NCI-H2107 treated with DMSO at 0.1 percent for 48 hours (cell line): ENCODE data around the gene HTT.
"Not testable (repeated sequence)": the region's sequence is repeated elsewhere in the genome, so short reads cannot be mapped to it uniquely, and the experiment has no call there.

Experiments used
- DNase-seq: peaks from one replicate; lab custom pipeline; 2025; ENCODE audit not compliant: unreplicated experiment; lab: John Stamatoyannopoulos, UW

HTT gene

GRCh38 chr4:3118312-3118711, 43.8 kb downstream of the HTT start:
- DNase-seq: no peak

GRCh38 chr4:3119464-3119863, 45.0 kb downstream of the HTT start:
- no peak for DNase-seq

- DNase-seq: no peak
Observed at GRCh38 chr4:3121110-3121509, 46.6 kb downstream of the HTT start.

GRCh38 chr4:3121596-3121995, 47.1 kb downstream of the HTT start:
- DNase-seq: no peak

GRCh38 chr4:3122081-3122563, 47.6 kb downstream of the HTT start:
- DNase-seq: no peak

- no peak for DNase-seq
Observed at GRCh38 chr4:3123181-3123671, 48.7 kb downstream of the HTT start.

GRCh38 chr4:3124070-3124767, 49.7 kb downstream of the HTT start:
- no peak for DNase-seq

- DNase-seq: no peak
Observed at GRCh38 chr4:3127112-3127511, 52.6 kb downstream of the HTT start.

- no peak for DNase-seq
Observed at GRCh38 chr4:3128058-3128457, 53.6 kb downstream of the HTT start.

- DNase-seq: no peak
Observed at GRCh38 chr4:3128976-3129375, 54.5 kb downstream of the HTT start.

- no peak for DNase-seq
Observed at GRCh38 chr4:3130201-3130600, 55.7 kb downstream of the HTT start.

GRCh38 chr4:3130826-3131225, 56.3 kb downstream of the HTT start:
- DNase-seq: no peak

GRCh38 chr4:3134201-3134600, 59.7 kb downstream of the HTT start:
- no peak for DNase-seq

GRCh38 chr4:3135155-3136011, 60.9 kb downstream of the HTT start:
- no peak for DNase-seq

GRCh38 chr4:3136454-3136853, 62.0 kb downstream of the HTT start:
- DNase-seq: no peak

- no peak for DNase-seq
Observed at GRCh38 chr4:3137908-3138307, 63.4 kb downstream of the HTT start.

- DNase-seq: peak; percentile 10
Observed at GRCh38 chr4:3145234-3145924, 70.9 kb downstream of the HTT start.

GRCh38 chr4:3148926-3149325, 74.4 kb downstream of the HTT start:
- no peak for DNase-seq

- DNase-seq: not testable (repeated sequence)
Observed at GRCh38 chr4:3151238-3151637, 76.8 kb downstream of the HTT start.

GRCh38 chr4:3157366-3157765, 82.9 kb downstream of the HTT start:
- no peak for DNase-seq

- DNase-seq: no peak
Observed at GRCh38 chr4:3158841-3159240, 84.4 kb downstream of the HTT start.

GRCh38 chr4:3160438-3160837, 86.0 kb downstream of the HTT start:
- DNase-seq: no peak
